HepG2 (cell line): Measurements from ENCODE around the gene KLKB1. TPM values are rescaled to one million over a fixed set of nuclear protein-coding genes. Genes with fewer than 3 reads are reported as not detected.

Source experiments
- ATAC-seq: fragments of 200-7000 bp; cut with Tn5 transposase; 3 replicates; pipeline ENCODE4 v1.9.1; 2020; ENCODE audit warnings: mild to moderate bottlenecking, moderate library complexity
- BruUV-seq: library from RNA; stranded (reverse); fragments of 400-500 nt; replicated peaks from 2 replicates; lab custom pipeline; 2021; lab: Mats Ljungman, UMichigan
- CTCF ChIA-PET: fragments of 300-600 bp; formaldehyde crosslinking; extraction: SDS; loops from one replicate; lab custom pipeline; 2021; ENCODE audit warnings: low total read pairs, inconsistent platforms, low intra/inter-chr PET ratio; lab: Yijun Ruan, JAX
- POLR2A ChIA-PET: fragments of 350-600 bp; sonication (Branson Sonifier 250); formaldehyde crosslinking; loops from one replicate; lab custom pipeline; 2020; ENCODE audit warnings: antibody characterized with exemption, inconsistent platforms; lab: Yijun Ruan, JAX
- DNase-seq: peaks from one replicate; pipeline ENCODE4 v3.0.0-alpha.2; 2015; ENCODE audit warnings: low spot score
- FAIRE-seq: peaks from 3 replicates; lab custom pipeline; 2011; peaks lifted over from hg19 to GRCh38; lab: Jason Lieb, UNC
- H2AFZ ChIP-seq: one replicate; pipeline ENCODE4 v1.6.1; 2011; ENCODE audit warnings: low read length, inconsistent platforms
- H3K27ac ChIP-seq: fragments of 300-600 bp; 3 replicates; pipeline ENCODE4 v1.8.0; 2011; ENCODE audit warnings: mixed run types, mild to moderate bottlenecking, mixed read lengths, low read length, inconsistent platforms; ENCODE audit not compliant: insufficient read depth; ENCODE audit errors: extremely low read length
- H3K27me3 ChIP-seq, 2 experiments: fragments of 200-600 bp in 1 of 2; 2 replicates in 1 of 2; 3 replicates in 1 of 2; pipeline versions ENCODE4 v1.6.0 to v1.8.0; 2011; ENCODE audit warnings: low read length in 2 of 2, mild to moderate bottlenecking in 2 of 2, moderate library complexity in 2 of 2, inconsistent platforms in 1 of 2; ENCODE audit not compliant: insufficient read depth in 2 of 2, control insufficient read depth in 1 of 2
- H3K36me3 ChIP-seq, 2 experiments: fragments of 200-600 bp in 1 of 2; replicated peaks in 1 of 2; 2 replicates in 1 of 2; 3 replicates in 1 of 2; pipeline versions ENCODE4 v1.5.1 to v1.8.0; 2011; ENCODE audit warnings: low read length in 2 of 2, inconsistent platforms in 1 of 2; ENCODE audit not compliant: insufficient read depth in 2 of 2, control insufficient read depth in 1 of 2
- H3K4me1 ChIP-seq: 2 replicates; pipeline ENCODE4 v1.5.1; 2012; ENCODE audit warnings: low read length, inconsistent platforms; ENCODE audit not compliant: insufficient read depth
- H3K4me2 ChIP-seq: 2 replicates; pipeline ENCODE4 v1.6.0; 2011; ENCODE audit warnings: low read depth, low read length, inconsistent platforms
- H3K4me3 ChIP-seq, 3 experiments: fragments of 200-600 bp in 1 of 3; sonication (generic), shearing (Covaris generic) in 1 of 3; replicated peaks in 1 of 3; 2 replicates each; pipeline ENCODE4 v1.5.1; 2011 to 2016; ENCODE audit warnings: low read length in 3 of 3, inconsistent platforms in 2 of 3, low read depth in 2 of 3, mild to moderate bottlenecking in 2 of 3, control low read depth in 1 of 3, mixed read lengths in 1 of 3; ENCODE audit not compliant: insufficient read depth in 1 of 3
- H3K79me2 ChIP-seq: one replicate; pipeline ENCODE4 v1.6.1; 2011; ENCODE audit warnings: low read length, inconsistent platforms; ENCODE audit not compliant: insufficient read depth
- H3K9ac ChIP-seq: 2 replicates; pipeline ENCODE4 v1.6.0; 2011; ENCODE audit warnings: mild to moderate bottlenecking, low read depth, low read length, inconsistent platforms; ENCODE audit not compliant: insufficient read depth
- H3K9me3 ChIP-seq: 2 replicates; pipeline ENCODE4 v1.5.1; 2012; ENCODE audit warnings: mild to moderate bottlenecking, low read length
- H4K20me1 ChIP-seq: 2 replicates; pipeline ENCODE4 v1.6.0; 2011; ENCODE audit warnings: inconsistent platforms, mild to moderate bottlenecking, low read length, moderate library complexity; ENCODE audit not compliant: insufficient read depth
- CCDC6 ChIP-seq: sonication (generic); formaldehyde crosslinking; IDR thresholded peaks from 2 replicates; pipeline ENCODE4 v1.8.1; 2022; ENCODE audit warnings: mild to moderate bottlenecking, missing genetic modification reagents, moderate library complexity
- HOXA7 ChIP-seq: sonication (generic); formaldehyde crosslinking; IDR thresholded peaks from 2 replicates; pipeline ENCODE4 v1.8.1; 2022; ENCODE audit warnings: mild to moderate bottlenecking, missing genetic modification reagents, moderate library complexity
- MAF1 ChIP-seq: sonication (generic); formaldehyde crosslinking; IDR thresholded peaks from 2 replicates; pipeline ENCODE4 v1.5.0; 2020; ENCODE audit warnings: missing genetic modification reagents, borderline replicate concordance
- MATR3 ChIP-seq: sonication (generic); formaldehyde crosslinking; IDR thresholded peaks from 2 replicates; pipeline ENCODE4 v1.4.0; 2020; ENCODE audit warnings: missing genetic modification reagents
- MLXIP ChIP-seq: sonication (generic); formaldehyde crosslinking; IDR thresholded peaks from 2 replicates; pipeline ENCODE4 v1.9.0; 2021; ENCODE audit warnings: missing genetic modification reagents, borderline replicate concordance
- MTA1 ChIP-seq: sonication (generic); formaldehyde crosslinking; IDR thresholded peaks from 2 replicates; pipeline ENCODE4 v1.4.0; 2020; ENCODE audit warnings: missing genetic modification reagents, mild to moderate bottlenecking, borderline replicate concordance
- PREB ChIP-seq: sonication (generic); formaldehyde crosslinking; IDR thresholded peaks from 2 replicates; pipeline ENCODE4 v1.4.0; 2020; ENCODE audit warnings: missing genetic modification reagents
- REST ChIP-seq, 2 experiments: IDR thresholded peaks; 2 replicates each; pipeline ENCODE4 v1.6.1; 2011 to 2012; ENCODE audit warnings: low read length in 2 of 2, borderline replicate concordance in 1 of 2, low read depth in 1 of 2, mild to moderate bottlenecking in 1 of 2, moderate library complexity in 1 of 2
- TAF15 ChIP-seq: fragments of 200-400 bp; formaldehyde crosslinking; IDR thresholded peaks from one replicate; pipeline ENCODE4 v1.6.1; 2018; ENCODE audit warnings: mild to moderate bottlenecking, low read depth, low read length; ENCODE audit not compliant: poor library complexity, severe bottlenecking
- ZBTB20 ChIP-seq: sonication (generic); formaldehyde crosslinking; IDR thresholded peaks from 2 replicates; pipeline ENCODE4 v1.8.1; 2023; ENCODE audit warnings: missing genetic modification reagents, low read depth, mild to moderate bottlenecking, borderline replicate concordance
- ZFYVE20 ChIP-seq: sonication (generic); formaldehyde crosslinking; IDR thresholded peaks from 2 replicates; pipeline ENCODE4 v1.8.0; 2023; ENCODE audit warnings: low read depth, mild to moderate bottlenecking, moderate library complexity, missing genetic modification reagents, borderline replicate concordance
- ZUFSP ChIP-seq: sonication (generic); formaldehyde crosslinking; IDR thresholded peaks from 2 replicates; pipeline ENCODE4 v1.9.0; 2021; ENCODE audit warnings: missing genetic modification reagents, mild to moderate bottlenecking, borderline replicate concordance
- WGBS: methylation state at CpG from one replicate; pipeline ENCODE4 v1.1.6; 2017; ENCODE audit warnings: low lambda C conversion rate; 5-methylcytosine and 5-hydroxymethylcytosine counted together
- in situ Hi-C: cut with HindIII; loops from 2 replicates; pipeline ENCODE4 v1.10.0; 2017; ENCODE audit warnings: low pct_unique_long_range_greater_than_20kb; ENCODE audit not compliant: extremely low pct_ligation_motif_present
- intact Hi-C: fragments of 100-400 bp; cut with micrococcal nuclease; formaldehyde crosslinking; loops from one replicate; pipeline ENCODE4 v1.10.0; 2022; ENCODE audit not compliant: unreplicated experiment
- polyA plus RNA-seq, 8 experiments: library from polyadenylated mRNA; depleted of rRNA in 3 of 8; stranded (reverse) in 7 of 8; unstranded in 1 of 8; fragments of >200 nt; fragmentation: Illumina TruSeq in 4 of 8; extraction: Trizol in 4 of 8; gene quantifications; 2 replicates each; pipeline versions ENCODE4 v1.2.1 to v1.2.3, GENCODE V29; 2011 to 2016; ENCODE audit warnings: low read depth in 4 of 8, missing spikeins in 1 of 8, mixed read lengths in 1 of 8; ENCODE audit not compliant: insufficient read depth in 1 of 8
- total RNA-seq, 5 experiments: library from RNA; depleted of rRNA; stranded (reverse); fragments of >200 nt; fragmentation: Illumina TruSeq; extraction: Trizol; gene quantifications; 2 replicates each; pipeline ENCODE4 v1.2.3, GENCODE V29; 2016; ENCODE audit warnings: low read depth in 1 of 5

KLKB1 gene
- total and polyA plus RNA-seq, 2 of the 13 experiments (the other 11 are each of a cell fraction or from before 2014, with no cell fraction given) = 0.26 to 0.49 TPM

GRCh38 chr4:186240848-186241491 lies 13.7 kb downstream of the KLKB1 start:
- H3K9me3 ChIP-seq = no peaks in the 10 kb centered on the region
- no peaks in the 10 kb centered on the region for H3K36me3 ChIP-seq
- no peak overlapping the region for H3K4me2 ChIP-seq
- H3K27ac ChIP-seq = no peak overlapping the region
- no peaks in the 10 kb centered on the region for H3K79me2 ChIP-seq
- ATAC-seq (peak; percentile 53; the same call in 2 of the 3 replicates), DNase-seq (no peak), FAIRE-seq (no peak)
- intact Hi-C loops = no loop called here
- 26% methylated on average over 6 of the region's 7 CpGs for WGBS
- no peaks in the 10 kb centered on the region; a peak in 1 of 5 replicates for H3K27me3 ChIP-seq
- no TSS peak for BruUV-seq
- H3K4me1 ChIP-seq = no peaks in the 10 kb centered on the region
- H3K4me3 ChIP-seq = no peak overlapping the region
- H4K20me1 ChIP-seq = no peaks in the 10 kb centered on the region
- H2AFZ ChIP-seq = no peak overlapping the region
- no peak overlapping the region for H3K9ac ChIP-seq
- ChIA-PET POLR2A (no interaction called here), CTCF (no interaction called here)
- in situ Hi-C loops = no loop called here
- TF ChIP-seq ZBTB20 = no peak
- no peak for TF ChIP-seq ZUFSP (CRISPR knock-in tag)
- TF ChIP-seq PREB (CRISPR knock-in tag) = no peak
- no peak for TF ChIP-seq ZFYVE20 (CRISPR knock-in tag)
- TF ChIP-seq CCDC6 = no peak
- TF ChIP-seq MTA1 (CRISPR knock-in tag) = no peak
- TF ChIP-seq HOXA7 (CRISPR knock-in tag) = no peak
- TF ChIP-seq MLXIP (CRISPR knock-in tag) = no peak
- no peak for TF ChIP-seq REST (IDR thresholded peaks at IDR 0.05; ENCODE audit: borderline replicate concordance in 1 of 2, low read depth in 1 of 2, low read length in 2 of 2)
- TF ChIP-seq TAF15 = no peak
- no peak for TF ChIP-seq MATR3 (CRISPR knock-in tag)
- TF ChIP-seq MAF1 (CRISPR knock-in tag) = no peak
